GM12878 (cell line): ENCODE results near the gene RBMS3.

ENCODE experiments used
- BRCA1 ChIP-seq: IDR thresholded peaks from 2 replicates; pipeline ENCODE4 v1.6.1; 2011; ENCODE audit warnings: low read depth, low read length, improper control_type of control experiment
- CEBPB ChIP-seq, 2 experiments: fragments of 150-350 bp in 1 of 2; IDR thresholded peaks; 2 replicates each; pipeline ENCODE4 v1.6.1; 2012 to 2014; ENCODE audit warnings: low read depth in 2 of 2, low read length in 2 of 2, borderline replicate concordance in 1 of 2, inconsistent platforms in 1 of 2
- CREB1 ChIP-seq: IDR thresholded peaks from 2 replicates; pipeline ENCODE4 v1.6.1; 2012; ENCODE audit warnings: low read depth, mild to moderate bottlenecking, inconsistent platforms
- POLR2A ChIP-seq: IDR thresholded peaks from 2 replicates; pipeline ENCODE4 v1.6.1; 2011; ENCODE audit warnings: low read depth, mild to moderate bottlenecking, low read length
- TF ChIP-seq, protein P1 (sequence below), 3 experiments: IDR thresholded peaks in 2 of 3; conservative IDR thresholded peaks in 1 of 3; 2 replicates each; pipeline ENCODE4 v1.5.1; 2011; ENCODE audit warnings: low read depth in 3 of 3, low read length in 3 of 3, mild to moderate bottlenecking in 3 of 3, control low read depth in 2 of 3, moderate library complexity in 2 of 3, inconsistent platforms in 1 of 3, mixed read lengths in 1 of 3; ENCODE audit not compliant: control insufficient read depth in 2 of 3, insufficient read depth in 1 of 3; ENCODE audit errors: extremely low read depth in 1 of 3
- TF ChIP-seq, protein P2 (sequence below): IDR thresholded peaks from 2 replicates; pipeline ENCODE4 v1.6.1; 2011; ENCODE audit warnings: low read depth, low read length, improper control_type of control experiment, borderline replicate concordance

GRCh38 chr3:29302619-29303018 is 21.7 kb downstream of the RBMS3 start:
- TF ChIP-seq, protein P1, sequence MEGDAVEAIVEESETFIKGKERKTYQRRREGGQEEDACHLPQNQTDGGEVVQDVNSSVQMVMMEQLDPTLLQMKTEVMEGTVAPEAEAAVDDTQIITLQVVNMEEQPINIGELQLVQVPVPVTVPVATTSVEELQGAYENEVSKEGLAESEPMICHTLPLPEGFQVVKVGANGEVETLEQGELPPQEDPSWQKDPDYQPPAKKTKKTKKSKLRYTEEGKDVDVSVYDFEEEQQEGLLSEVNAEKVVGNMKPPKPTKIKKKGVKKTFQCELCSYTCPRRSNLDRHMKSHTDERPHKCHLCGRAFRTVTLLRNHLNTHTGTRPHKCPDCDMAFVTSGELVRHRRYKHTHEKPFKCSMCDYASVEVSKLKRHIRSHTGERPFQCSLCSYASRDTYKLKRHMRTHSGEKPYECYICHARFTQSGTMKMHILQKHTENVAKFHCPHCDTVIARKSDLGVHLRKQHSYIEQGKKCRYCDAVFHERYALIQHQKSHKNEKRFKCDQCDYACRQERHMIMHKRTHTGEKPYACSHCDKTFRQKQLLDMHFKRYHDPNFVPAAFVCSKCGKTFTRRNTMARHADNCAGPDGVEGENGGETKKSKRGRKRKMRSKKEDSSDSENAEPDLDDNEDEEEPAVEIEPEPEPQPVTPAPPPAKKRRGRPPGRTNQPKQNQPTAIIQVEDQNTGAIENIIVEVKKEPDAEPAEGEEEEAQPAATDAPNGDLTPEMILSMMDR (IDR thresholded peaks at IDR 0.05 in 2 of 3, conservative IDR thresholded peaks at IDR 0.05 in 1 of 3; ENCODE audit: control insufficient read depth in 2 of 3, extremely low read depth in 1 of 3, insufficient read depth in 1 of 3, low read depth in 3 of 3, low read length in 3 of 3) = no peak
- TF ChIP-seq CEBPB (IDR thresholded peaks at IDR 0.05; ENCODE audit: borderline replicate concordance in 1 of 2, low read depth in 2 of 2, low read length in 2 of 2) (no peak), CREB1 (no peak), BRCA1 (no peak), POLR2A (no peak)
- TF ChIP-seq, protein P2, sequence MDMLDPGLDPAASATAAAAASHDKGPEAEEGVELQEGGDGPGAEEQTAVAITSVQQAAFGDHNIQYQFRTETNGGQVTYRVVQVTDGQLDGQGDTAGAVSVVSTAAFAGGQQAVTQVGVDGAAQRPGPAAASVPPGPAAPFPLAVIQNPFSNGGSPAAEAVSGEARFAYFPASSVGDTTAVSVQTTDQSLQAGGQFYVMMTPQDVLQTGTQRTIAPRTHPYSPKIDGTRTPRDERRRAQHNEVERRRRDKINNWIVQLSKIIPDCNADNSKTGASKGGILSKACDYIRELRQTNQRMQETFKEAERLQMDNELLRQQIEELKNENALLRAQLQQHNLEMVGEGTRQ = no peak
